ENCODE data around the gene PRKN. TPM values are rescaled to one million over a fixed set of nuclear protein-coding genes. Genes with fewer than 3 reads are reported as not detected.
A peak's percentile ranks its signal among the peaks of the same experiment; 100 is the strongest.

PRKN gene
- total and polyA plus RNA-seq, 2 donors (not counting 3 experiments of a cell fraction or from before 2014, with no cell fraction given): 0.06 TPM; not detected in 1

DNA sequence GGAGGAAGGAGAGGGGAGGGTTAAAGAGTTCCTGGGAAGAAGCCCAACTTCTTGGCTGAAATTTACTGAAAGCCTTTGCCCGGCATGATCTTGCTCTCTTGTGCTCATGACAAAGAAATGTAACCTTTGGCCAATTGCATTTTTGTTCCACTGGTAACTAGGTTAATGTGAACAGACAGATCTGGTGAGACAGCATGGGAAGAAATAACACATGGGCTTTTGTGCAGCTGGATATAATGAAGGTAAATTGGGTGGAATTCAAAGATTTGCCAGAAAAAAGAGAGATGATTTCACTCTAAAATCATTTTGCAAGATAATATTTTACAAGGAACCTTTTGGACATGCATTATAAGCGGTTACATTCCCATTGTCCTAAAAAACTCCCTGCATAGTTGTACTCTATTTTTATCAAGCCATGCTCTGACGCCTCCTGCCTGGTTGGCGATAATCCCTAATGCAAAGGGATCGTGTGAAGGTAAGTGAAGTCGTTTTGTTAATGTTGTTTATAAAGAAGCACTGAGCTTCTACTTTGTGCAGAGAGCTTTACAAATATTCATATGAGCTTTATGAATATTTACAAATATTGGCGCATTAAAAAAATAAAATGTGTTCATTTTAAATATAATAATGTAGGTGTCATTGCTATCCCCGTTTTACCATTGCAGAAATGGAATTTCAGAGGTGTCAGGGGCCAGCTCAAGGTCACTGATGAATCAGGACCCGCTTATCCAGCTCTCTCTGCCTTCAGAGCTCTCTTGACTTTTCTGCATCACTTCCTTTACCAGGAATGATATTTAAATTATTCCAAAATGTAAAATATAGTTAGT is 1292.4 kb downstream of the PRKN start:
- FAIRE-seq: no peak
- ChIA-PET CTCF (no interaction called here), POLR2A (no interaction called here)

DNA sequence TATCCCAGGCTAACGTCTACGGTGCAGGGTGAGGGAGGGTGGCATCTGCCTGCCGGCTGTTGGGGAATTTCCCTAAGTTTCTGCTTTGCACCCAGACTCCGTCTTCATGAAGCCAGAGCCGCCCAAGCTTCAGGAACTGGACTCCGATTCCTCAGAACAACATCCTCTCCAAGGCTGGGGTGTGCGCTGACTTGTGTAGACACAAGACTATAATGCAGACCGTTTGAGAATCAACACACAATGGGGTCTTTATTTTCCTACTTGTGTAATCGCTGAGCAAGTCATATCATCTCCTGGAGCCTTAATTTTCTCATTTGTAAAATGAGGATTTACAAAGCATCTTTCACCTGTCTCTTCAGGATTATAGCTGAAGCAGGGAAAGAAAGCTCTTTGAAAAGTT is 1293.2 kb downstream of the PRKN start:
- BruUV-seq (replicated peaks): no TSS peak
- Histone ChIP-seq H3K79me2 (ENCODE audit: control insufficient read depth, insufficient read depth, low read length) (no peaks in the 10 kb centered on the region), H2AFZ (ENCODE audit: low read depth, low read length) (no peak overlapping the region), H3K9ac (replicated peaks; ENCODE audit: extremely low read depth, insufficient read depth, low read length) (no peak overlapping the region), H3K27ac (ENCODE audit: insufficient read depth, low read depth, low read length) (no peak overlapping the region), H3K4me3 (replicated peaks in 1 of 3; ENCODE audit: insufficient read depth in 1 of 3, low read depth in 1 of 3, low read length in 3 of 3) (no peak overlapping the region), H3K4me1 (ENCODE audit: control insufficient read depth, extremely low read depth, insufficient read depth, low read length) (peaks cover 2% of the 10 kb centered on the region), H3K27me3 (ENCODE audit: control insufficient read depth in 2 of 2, insufficient read depth in 2 of 2, low read length in 2 of 2) (no peaks in the 10 kb centered on the region), H4K20me1 (replicated peaks; ENCODE audit: control insufficient read depth, extremely low read depth, insufficient read depth, low read length) (no peaks in the 10 kb centered on the region), H3K9me3 (replicated peaks; ENCODE audit: control insufficient read depth, insufficient read depth, low read length) (no peaks in the 10 kb centered on the region), H3K4me2 (ENCODE audit: insufficient read depth, low read length) (no peak overlapping the region), H3K36me3 (ENCODE audit: control insufficient read depth in 2 of 2, extremely low read depth in 1 of 2, insufficient read depth in 2 of 2, low read length in 2 of 2) (no peaks in the 10 kb centered on the region), H3K9me1 (replicated peaks; ENCODE audit: control insufficient read depth, extremely low read depth, insufficient read depth, low read length) (no peaks in the 10 kb centered on the region)
- intact Hi-C loops (cut with micrococcal nuclease) (no loop called here), dilution Hi-C loops (cut with MboI; ENCODE audit: extremely low pct_ligation_motif_present, low sequenced_read_pairs) (no loop called here)
- FAIRE-seq (no peak), DNase-seq (ENCODE audit: low read depth, low spot score) (no peak)
- CTCF ChIA-PET: no interaction called here
- TF ChIP-seq GATA2 (IDR thresholded peaks at IDR 0.05; ENCODE audit: insufficient read depth, insufficient read length, low read depth, low read length): no peak
- no peak for TF ChIP-seq EZH2 (IDR thresholded peaks at IDR 0.05; ENCODE audit: borderline replicate concordance, low read depth, low read length, severe bottlenecking)
- TF ChIP-seq, protein P1, sequence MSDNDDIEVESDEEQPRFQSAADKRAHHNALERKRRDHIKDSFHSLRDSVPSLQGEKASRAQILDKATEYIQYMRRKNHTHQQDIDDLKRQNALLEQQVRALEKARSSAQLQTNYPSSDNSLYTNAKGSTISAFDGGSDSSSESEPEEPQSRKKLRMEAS (IDR thresholded peaks at IDR 0.05; ENCODE audit: insufficient read depth, insufficient read length): no peak
- TF ChIP-seq, protein P2, sequence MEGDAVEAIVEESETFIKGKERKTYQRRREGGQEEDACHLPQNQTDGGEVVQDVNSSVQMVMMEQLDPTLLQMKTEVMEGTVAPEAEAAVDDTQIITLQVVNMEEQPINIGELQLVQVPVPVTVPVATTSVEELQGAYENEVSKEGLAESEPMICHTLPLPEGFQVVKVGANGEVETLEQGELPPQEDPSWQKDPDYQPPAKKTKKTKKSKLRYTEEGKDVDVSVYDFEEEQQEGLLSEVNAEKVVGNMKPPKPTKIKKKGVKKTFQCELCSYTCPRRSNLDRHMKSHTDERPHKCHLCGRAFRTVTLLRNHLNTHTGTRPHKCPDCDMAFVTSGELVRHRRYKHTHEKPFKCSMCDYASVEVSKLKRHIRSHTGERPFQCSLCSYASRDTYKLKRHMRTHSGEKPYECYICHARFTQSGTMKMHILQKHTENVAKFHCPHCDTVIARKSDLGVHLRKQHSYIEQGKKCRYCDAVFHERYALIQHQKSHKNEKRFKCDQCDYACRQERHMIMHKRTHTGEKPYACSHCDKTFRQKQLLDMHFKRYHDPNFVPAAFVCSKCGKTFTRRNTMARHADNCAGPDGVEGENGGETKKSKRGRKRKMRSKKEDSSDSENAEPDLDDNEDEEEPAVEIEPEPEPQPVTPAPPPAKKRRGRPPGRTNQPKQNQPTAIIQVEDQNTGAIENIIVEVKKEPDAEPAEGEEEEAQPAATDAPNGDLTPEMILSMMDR (IDR thresholded peaks at IDR 0.05; ENCODE audit: extremely low read depth in 1 of 2, insufficient read depth in 1 of 2, low read depth in 1 of 2, low read length in 2 of 2): no peak
- TF ChIP-seq FOS (IDR thresholded peaks at IDR 0.05; ENCODE audit: borderline replicate concordance, insufficient read depth, low read length): no peak
- TF ChIP-seq MYC (IDR thresholded peaks at IDR 0.05; ENCODE audit: low read depth, low read length): no peak
- TF ChIP-seq POLR2AphosphoS5 (IDR thresholded peaks at IDR 0.05; ENCODE audit: insufficient read depth, low read depth, low read length): no peak
- TF ChIP-seq JUN (IDR thresholded peaks at IDR 0.05; ENCODE audit: borderline replicate concordance, insufficient read depth, insufficient read length, low read depth): no peak
- POLR2A ChIA-PET: no interaction called here

More for the DNA sequence above, 1292.4 kb downstream of the PRKN start:
- Histone ChIP-seq H3K4me3 (replicated peaks in 1 of 3; ENCODE audit: insufficient read depth in 1 of 3, low read depth in 1 of 3, low read length in 3 of 3) (no peak overlapping the region), H3K4me2 (ENCODE audit: insufficient read depth, low read length) (no peak overlapping the region), H3K9me3 (replicated peaks; ENCODE audit: control insufficient read depth, insufficient read depth, low read length) (no peaks in the 10 kb centered on the region), H3K9me1 (replicated peaks; ENCODE audit: control insufficient read depth, extremely low read depth, insufficient read depth, low read length) (no peaks in the 10 kb centered on the region), H3K36me3 (ENCODE audit: control insufficient read depth in 2 of 2, extremely low read depth in 1 of 2, insufficient read depth in 2 of 2, low read length in 2 of 2) (no peaks in the 10 kb centered on the region), H3K4me1 (ENCODE audit: control insufficient read depth, extremely low read depth, insufficient read depth, low read length) (peaks cover 2% of the 10 kb centered on the region), H3K27me3 (ENCODE audit: control insufficient read depth in 2 of 2, insufficient read depth in 2 of 2, low read length in 2 of 2) (no peaks in the 10 kb centered on the region), H2AFZ (ENCODE audit: low read depth, low read length) (no peak overlapping the region), H3K79me2 (ENCODE audit: control insufficient read depth, insufficient read depth, low read length) (no peaks in the 10 kb centered on the region), H3K27ac (ENCODE audit: insufficient read depth, low read depth, low read length) (no peak overlapping the region), H4K20me1 (replicated peaks; ENCODE audit: control insufficient read depth, extremely low read depth, insufficient read depth, low read length) (no peaks in the 10 kb centered on the region), H3K9ac (replicated peaks; ENCODE audit: extremely low read depth, insufficient read depth, low read length) (no peak overlapping the region)
- BruUV-seq (replicated peaks): no TSS peak
- dilution Hi-C loops (cut with MboI; ENCODE audit: extremely low pct_ligation_motif_present, low sequenced_read_pairs) (no loop called here), intact Hi-C loops (cut with micrococcal nuclease) (no loop called here)
- peak; percentile 48 for DNase-seq (ENCODE audit: low read depth, low spot score)
- TF ChIP-seq FOS (IDR thresholded peaks at IDR 0.05; ENCODE audit: borderline replicate concordance, insufficient read depth, low read length): no peak
- TF ChIP-seq JUN (IDR thresholded peaks at IDR 0.05; ENCODE audit: borderline replicate concordance, insufficient read depth, insufficient read length, low read depth): no peak

Data from endothelial cell of umbilical vein (primary cell).